Measurements from ENCODE around the gene HPS4.

Gene HPS4

GRCh38 chr22:26501996-26502395 is 18.4 kb upstream of the HPS4 start:
- in situ Hi-C loops (cut with MboI; ENCODE audit: low pct_unique_long_range_greater_than_20kb, low sequenced_read_pairs, unreplicated experiment): no loop called here
- TF ChIP-seq CTCF (IDR thresholded peaks at IDR 0.05; ENCODE audit: extremely low read depth, insufficient read depth, missing control alignments): no peak

GRCh38 chr22:26499188-26499703 is 15.7 kb upstream of the HPS4 start:
- no peak for TF ChIP-seq CTCF (IDR thresholded peaks at IDR 0.05; ENCODE audit: extremely low read depth, insufficient read depth, missing control alignments)
- DNase-seq (ENCODE audit: low spot score): no peak
- in situ Hi-C loops (cut with MboI; ENCODE audit: low pct_unique_long_range_greater_than_20kb, low sequenced_read_pairs, unreplicated experiment): no loop called here

More at GRCh38 chr22:26501996-26502395, 18.4 kb upstream of the HPS4 start:
- DNase-seq (ENCODE audit: low spot score): no peak

GRCh38 chr22:26496456-26496855 is 12.9 kb upstream of the HPS4 start:
- in situ Hi-C loops (cut with MboI; ENCODE audit: low pct_unique_long_range_greater_than_20kb, low sequenced_read_pairs, unreplicated experiment): no loop called here
- no peak for TF ChIP-seq CTCF (IDR thresholded peaks at IDR 0.05; ENCODE audit: extremely low read depth, insufficient read depth, missing control alignments)
- no peak for DNase-seq (ENCODE audit: low spot score)

GRCh38 chr22:26494506-26494905 is 10.9 kb upstream of the HPS4 start:
- in situ Hi-C loops (cut with MboI; ENCODE audit: low pct_unique_long_range_greater_than_20kb, low sequenced_read_pairs, unreplicated experiment): no loop called here
- TF ChIP-seq CTCF (IDR thresholded peaks at IDR 0.05; ENCODE audit: extremely low read depth, insufficient read depth, missing control alignments): no peak
- DNase-seq (ENCODE audit: low spot score): no peak

GRCh38 chr22:26492220-26492619 is 8.6 kb upstream of the HPS4 start:
- in situ Hi-C loops (cut with MboI; ENCODE audit: low pct_unique_long_range_greater_than_20kb, low sequenced_read_pairs, unreplicated experiment): no loop called here
- TF ChIP-seq CTCF (IDR thresholded peaks at IDR 0.05; ENCODE audit: extremely low read depth, insufficient read depth, missing control alignments): no peak
- DNase-seq (ENCODE audit: low spot score): no peak

GRCh38 chr22:26489447-26490036 is 6.0 kb upstream of the HPS4 start:
- no peak for DNase-seq (ENCODE audit: low spot score)
- in situ Hi-C loops (cut with MboI; ENCODE audit: low pct_unique_long_range_greater_than_20kb, low sequenced_read_pairs, unreplicated experiment): no loop called here
- TF ChIP-seq CTCF (IDR thresholded peaks at IDR 0.05; ENCODE audit: extremely low read depth, insufficient read depth, missing control alignments): no peak

Measured in GM13977 (cell line).